ENCODE results near the gene ETV3.

The ETV3 gene

DNA sequence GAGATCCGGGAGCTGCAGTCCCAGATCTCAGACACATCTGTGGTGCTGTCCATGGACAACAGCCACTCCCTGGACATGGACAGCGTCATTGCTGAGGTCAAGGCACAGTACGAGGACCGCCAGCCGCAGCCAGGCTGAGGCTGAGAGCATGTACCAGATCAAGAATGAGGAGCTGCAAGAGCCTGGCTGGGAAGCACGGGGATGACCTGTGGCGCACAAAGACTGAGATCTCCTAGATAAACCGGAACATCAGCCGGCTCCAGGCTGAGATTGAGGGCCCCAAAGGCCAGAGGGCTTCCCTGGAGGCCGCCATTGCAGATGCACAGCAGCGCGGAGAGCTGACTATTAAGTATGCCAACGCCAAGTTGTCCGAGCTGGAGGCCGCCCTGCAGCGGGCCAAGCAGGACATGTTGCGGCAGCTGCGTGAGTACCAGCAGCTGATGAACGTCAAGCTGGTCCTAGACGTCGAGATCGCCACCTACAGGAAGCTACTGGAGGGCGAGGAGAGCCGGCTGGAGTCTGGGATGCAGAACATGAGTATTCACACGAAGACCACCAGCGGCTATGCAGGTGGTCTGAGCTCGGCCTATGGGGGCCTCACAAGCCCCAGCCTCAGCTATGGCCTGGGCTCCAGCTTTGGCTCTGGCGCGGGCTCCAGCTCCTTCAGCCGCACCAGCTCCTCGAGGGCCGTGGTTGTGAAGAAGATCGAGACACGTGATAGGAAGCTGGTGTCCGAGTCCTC is 64.1 kb downstream of the ETV3 start:
- no peak overlapping the region for H3K4me3 ChIP-seq (ENCODE audit: low read depth, low read length)

More for the DNA sequence above, 64.1 kb downstream of the ETV3 start:
- TF ChIP-seq, protein P1, sequence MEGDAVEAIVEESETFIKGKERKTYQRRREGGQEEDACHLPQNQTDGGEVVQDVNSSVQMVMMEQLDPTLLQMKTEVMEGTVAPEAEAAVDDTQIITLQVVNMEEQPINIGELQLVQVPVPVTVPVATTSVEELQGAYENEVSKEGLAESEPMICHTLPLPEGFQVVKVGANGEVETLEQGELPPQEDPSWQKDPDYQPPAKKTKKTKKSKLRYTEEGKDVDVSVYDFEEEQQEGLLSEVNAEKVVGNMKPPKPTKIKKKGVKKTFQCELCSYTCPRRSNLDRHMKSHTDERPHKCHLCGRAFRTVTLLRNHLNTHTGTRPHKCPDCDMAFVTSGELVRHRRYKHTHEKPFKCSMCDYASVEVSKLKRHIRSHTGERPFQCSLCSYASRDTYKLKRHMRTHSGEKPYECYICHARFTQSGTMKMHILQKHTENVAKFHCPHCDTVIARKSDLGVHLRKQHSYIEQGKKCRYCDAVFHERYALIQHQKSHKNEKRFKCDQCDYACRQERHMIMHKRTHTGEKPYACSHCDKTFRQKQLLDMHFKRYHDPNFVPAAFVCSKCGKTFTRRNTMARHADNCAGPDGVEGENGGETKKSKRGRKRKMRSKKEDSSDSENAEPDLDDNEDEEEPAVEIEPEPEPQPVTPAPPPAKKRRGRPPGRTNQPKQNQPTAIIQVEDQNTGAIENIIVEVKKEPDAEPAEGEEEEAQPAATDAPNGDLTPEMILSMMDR (IDR thresholded peaks at IDR 0.05; ENCODE audit: borderline replicate concordance, insufficient read depth, low read depth, low read length) = peak; percentile 68

Data from GM12875 (cell line).